ENCODE measurements around the gene CD180. TPM values are rescaled to one million over a fixed set of nuclear protein-coding genes. Genes with fewer than 3 reads are reported as not detected.

Gene CD180
- total RNA-seq, 1 experiment from 2014 or later, result not detected

DNA sequence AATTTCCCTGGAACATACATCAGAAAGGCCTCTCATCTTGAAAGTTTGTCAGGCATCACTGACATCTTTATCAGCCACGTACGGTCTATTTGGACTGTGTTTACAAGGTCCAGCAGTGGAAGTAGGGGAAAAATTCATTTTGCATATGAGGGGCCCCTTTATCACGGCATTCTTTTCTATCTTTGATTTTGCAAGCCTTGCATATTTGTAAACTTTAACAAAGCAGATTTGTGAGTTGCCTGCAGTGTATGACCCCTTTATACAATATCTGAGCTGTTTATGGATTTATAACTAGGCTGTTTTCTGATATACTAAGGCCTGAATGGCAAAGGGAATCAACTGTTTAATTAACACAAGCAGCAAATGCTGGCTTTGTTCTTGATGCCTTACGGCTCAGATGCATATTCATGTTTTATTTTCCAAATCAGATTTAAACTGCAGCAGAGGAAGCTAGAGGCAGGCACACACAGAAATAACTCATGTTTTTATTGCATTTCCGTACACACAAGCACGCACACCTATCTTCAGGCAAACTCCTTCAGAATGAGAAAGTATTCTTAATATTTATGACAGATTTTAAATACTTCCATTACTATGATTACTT lies 61.1 kb downstream of the CD180 start:
- no peak for ATAC-seq
- DNase-seq (ENCODE audit: low read depth, low spot score), result no peak
- in situ Hi-C loops (cut with HindIII; ENCODE audit: low pct_unique_long_range_greater_than_20kb, low sequenced_read_pairs), result no loop called here
- Histone ChIP-seq H3K36me3 (ENCODE audit: control insufficient read depth, insufficient read depth, low read length) (no peaks in the 10 kb centered on the region), H3K9me3 (ENCODE audit: control insufficient read depth, insufficient read depth, low read depth, low read length) (no peaks in the 10 kb centered on the region), H3K27ac (ENCODE audit: low read length) (no peak overlapping the region), H3K27me3 (ENCODE audit: control insufficient read depth, insufficient read depth, low read length) (no peaks in the 10 kb centered on the region), H3K4me1 (ENCODE audit: control insufficient read depth, insufficient read depth, low read length) (no peaks in the 10 kb centered on the region), H3K4me3 (ENCODE audit: low read depth in 2 of 2, low read length in 2 of 2) (no peak overlapping the region)
- BruUV-seq (replicated peaks), result no TSS peak
- intact Hi-C loops (cut with micrococcal nuclease; ENCODE audit: unreplicated experiment), result no loop called here
- TF ChIP-seq, protein P1, sequence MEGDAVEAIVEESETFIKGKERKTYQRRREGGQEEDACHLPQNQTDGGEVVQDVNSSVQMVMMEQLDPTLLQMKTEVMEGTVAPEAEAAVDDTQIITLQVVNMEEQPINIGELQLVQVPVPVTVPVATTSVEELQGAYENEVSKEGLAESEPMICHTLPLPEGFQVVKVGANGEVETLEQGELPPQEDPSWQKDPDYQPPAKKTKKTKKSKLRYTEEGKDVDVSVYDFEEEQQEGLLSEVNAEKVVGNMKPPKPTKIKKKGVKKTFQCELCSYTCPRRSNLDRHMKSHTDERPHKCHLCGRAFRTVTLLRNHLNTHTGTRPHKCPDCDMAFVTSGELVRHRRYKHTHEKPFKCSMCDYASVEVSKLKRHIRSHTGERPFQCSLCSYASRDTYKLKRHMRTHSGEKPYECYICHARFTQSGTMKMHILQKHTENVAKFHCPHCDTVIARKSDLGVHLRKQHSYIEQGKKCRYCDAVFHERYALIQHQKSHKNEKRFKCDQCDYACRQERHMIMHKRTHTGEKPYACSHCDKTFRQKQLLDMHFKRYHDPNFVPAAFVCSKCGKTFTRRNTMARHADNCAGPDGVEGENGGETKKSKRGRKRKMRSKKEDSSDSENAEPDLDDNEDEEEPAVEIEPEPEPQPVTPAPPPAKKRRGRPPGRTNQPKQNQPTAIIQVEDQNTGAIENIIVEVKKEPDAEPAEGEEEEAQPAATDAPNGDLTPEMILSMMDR (IDR thresholded peaks at IDR 0.05), result no peak
- TF ChIP-seq POLR2AphosphoS5 (IDR thresholded peaks at IDR 0.05; ENCODE audit: low read depth, low read length), result no peak
- no peak for TF ChIP-seq TCF7L2 (IDR thresholded peaks at IDR 0.05; ENCODE audit: low read depth, low read length)
- TF ChIP-seq SIN3A (IDR thresholded peaks at IDR 0.05; ENCODE audit: borderline replicate concordance, insufficient read depth, low read depth, low read length), result no peak
- ChIA-PET POLR2A (no interaction called here), CTCF (no interaction called here)

DNA sequence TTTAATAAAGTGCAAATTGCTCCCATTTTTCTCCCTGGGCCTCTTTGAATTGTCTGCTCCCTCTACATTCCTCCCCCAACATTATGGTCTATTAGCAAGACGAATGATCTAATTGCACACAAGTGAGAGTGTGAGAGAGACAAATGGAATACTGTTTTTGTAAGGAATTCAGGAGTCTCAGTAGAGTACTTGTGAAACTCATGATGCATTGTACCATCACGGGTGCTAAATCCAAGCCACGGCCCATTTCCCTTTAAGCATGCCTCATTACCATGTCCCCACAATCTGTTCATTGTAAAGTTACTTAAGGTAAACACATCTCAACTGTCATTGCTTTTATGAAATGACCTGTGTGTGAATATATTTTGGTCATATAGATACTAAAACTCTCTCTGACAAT lies 62.8 kb downstream of the CD180 start:
- no peak for DNase-seq (ENCODE audit: low read depth, low spot score)
- Histone ChIP-seq H3K27ac (ENCODE audit: low read length) (no peak overlapping the region), H3K9me3 (ENCODE audit: control insufficient read depth, insufficient read depth, low read depth, low read length) (no peaks in the 10 kb centered on the region), H3K27me3 (ENCODE audit: control insufficient read depth, insufficient read depth, low read length) (no peaks in the 10 kb centered on the region), H3K4me3 (ENCODE audit: low read depth in 2 of 2, low read length in 2 of 2) (no peak overlapping the region), H3K4me1 (ENCODE audit: control insufficient read depth, insufficient read depth, low read length) (no peaks in the 10 kb centered on the region), H3K36me3 (ENCODE audit: control insufficient read depth, insufficient read depth, low read length) (no peaks in the 10 kb centered on the region)
- POLR2A ChIA-PET, result interaction anchor here (0.6 kb wide), 1 partner anchor 16 kb away, joined by 3 read pairs; no protein-coding TSS in a partner anchor
- intact Hi-C loops (cut with micrococcal nuclease; ENCODE audit: unreplicated experiment) (no loop called here), in situ Hi-C loops (cut with HindIII; ENCODE audit: low pct_unique_long_range_greater_than_20kb, low sequenced_read_pairs) (no loop called here)
- ATAC-seq, result no peak
- TF ChIP-seq POLR2AphosphoS5 (IDR thresholded peaks at IDR 0.05; ENCODE audit: low read depth, low read length) (no peak), TCF7L2 (IDR thresholded peaks at IDR 0.05; ENCODE audit: low read depth, low read length) (no peak), SIN3A (IDR thresholded peaks at IDR 0.05; ENCODE audit: borderline replicate concordance, insufficient read depth, low read depth, low read length) (no peak)
- TF ChIP-seq, protein P2, sequence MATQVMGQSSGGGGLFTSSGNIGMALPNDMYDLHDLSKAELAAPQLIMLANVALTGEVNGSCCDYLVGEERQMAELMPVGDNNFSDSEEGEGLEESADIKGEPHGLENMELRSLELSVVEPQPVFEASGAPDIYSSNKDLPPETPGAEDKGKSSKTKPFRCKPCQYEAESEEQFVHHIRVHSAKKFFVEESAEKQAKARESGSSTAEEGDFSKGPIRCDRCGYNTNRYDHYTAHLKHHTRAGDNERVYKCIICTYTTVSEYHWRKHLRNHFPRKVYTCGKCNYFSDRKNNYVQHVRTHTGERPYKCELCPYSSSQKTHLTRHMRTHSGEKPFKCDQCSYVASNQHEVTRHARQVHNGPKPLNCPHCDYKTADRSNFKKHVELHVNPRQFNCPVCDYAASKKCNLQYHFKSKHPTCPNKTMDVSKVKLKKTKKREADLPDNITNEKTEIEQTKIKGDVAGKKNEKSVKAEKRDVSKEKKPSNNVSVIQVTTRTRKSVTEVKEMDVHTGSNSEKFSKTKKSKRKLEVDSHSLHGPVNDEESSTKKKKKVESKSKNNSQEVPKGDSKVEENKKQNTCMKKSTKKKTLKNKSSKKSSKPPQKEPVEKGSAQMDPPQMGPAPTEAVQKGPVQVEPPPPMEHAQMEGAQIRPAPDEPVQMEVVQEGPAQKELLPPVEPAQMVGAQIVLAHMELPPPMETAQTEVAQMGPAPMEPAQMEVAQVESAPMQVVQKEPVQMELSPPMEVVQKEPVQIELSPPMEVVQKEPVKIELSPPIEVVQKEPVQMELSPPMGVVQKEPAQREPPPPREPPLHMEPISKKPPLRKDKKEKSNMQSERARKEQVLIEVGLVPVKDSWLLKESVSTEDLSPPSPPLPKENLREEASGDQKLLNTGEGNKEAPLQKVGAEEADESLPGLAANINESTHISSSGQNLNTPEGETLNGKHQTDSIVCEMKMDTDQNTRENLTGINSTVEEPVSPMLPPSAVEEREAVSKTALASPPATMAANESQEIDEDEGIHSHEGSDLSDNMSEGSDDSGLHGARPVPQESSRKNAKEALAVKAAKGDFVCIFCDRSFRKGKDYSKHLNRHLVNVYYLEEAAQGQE (IDR thresholded peaks at IDR 0.05; ENCODE audit: insufficient read depth in 1 of 2, low read depth in 2 of 2, low read length in 1 of 2), result no peak
- TF ChIP-seq, protein P1 (IDR thresholded peaks at IDR 0.05), result no peak
- no TSS peak for BruUV-seq (replicated peaks)
- CTCF ChIA-PET, result no interaction called here
